NCI-H446 treated with DMSO at 0.1 percent for 48 hours (cell line): ENCODE measurements around the gene RIOK3.

Source experiments
- DNase-seq: peaks from one replicate; lab custom pipeline; 2025; lab: John Stamatoyannopoulos, UW

RIOK3 gene

GRCh38 chr18:23530195-23530594 lies 77.1 kb downstream of the RIOK3 start:
- DNase-seq, result no peak

DNA sequence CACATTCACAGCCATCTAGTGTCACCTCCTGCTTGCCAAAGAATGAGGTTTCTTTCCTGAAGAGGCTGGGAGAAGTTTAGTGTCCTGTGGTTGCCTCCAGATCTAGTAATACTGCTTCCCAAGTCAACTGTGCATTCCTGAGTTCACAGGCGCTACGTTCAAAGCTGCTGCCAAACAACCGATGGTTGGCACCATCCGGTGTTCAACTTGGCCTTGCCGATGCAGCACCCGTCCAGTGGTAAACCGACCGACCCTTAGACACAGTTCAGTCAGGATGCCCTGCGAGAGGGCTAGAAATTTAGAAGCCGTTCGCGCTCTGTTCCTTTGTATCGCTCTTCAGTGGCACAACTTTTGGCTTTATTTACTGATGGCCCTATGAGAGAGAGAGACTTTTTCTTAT lies 78.8 kb downstream of the RIOK3 start:
- DNase-seq, result no peak
